SK-N-SH treated with all-trans-retinoic acid at 6 μM for 48 hours (cell line): ENCODE measurements around the gene PPP3CA.

Experiments used
- ATAC-seq: fragments of 200-7000 bp; cut with Tn5 transposase; 3 replicates; pipeline ENCODE4 v1.9.1; 2020; ENCODE audit warnings: mild to moderate bottlenecking, moderate library complexity
- ARNTL ChIP-seq: fragments of 450-650 bp; formaldehyde crosslinking; IDR thresholded peaks from 2 replicates; pipeline ENCODE4 v1.5.0; 2020; ENCODE audit warnings: low read depth, mild to moderate bottlenecking, moderate library complexity, borderline replicate concordance
- BACH2 ChIP-seq: fragments of 250-450 bp; sonication (Bioruptor Pico); IDR thresholded peaks from 2 replicates; pipeline ENCODE4 v1.9.0; 2021; ENCODE audit warnings: mild to moderate bottlenecking, borderline replicate concordance
- CSDC2 ChIP-seq: fragments of 250-450 bp; sonication (Bioruptor Pico); IDR thresholded peaks from 2 replicates; pipeline ENCODE4 v1.5.0; 2020; ENCODE audit warnings: mild to moderate bottlenecking, moderate library complexity
- CSRNP3 ChIP-seq: fragments of 250-450 bp; sonication (Bioruptor Pico); IDR thresholded peaks from 2 replicates; pipeline ENCODE4 v1.5.1; 2021; ENCODE audit warnings: mild to moderate bottlenecking, moderate library complexity
- ESRRG ChIP-seq: fragments of 250-450 bp; sonication (Bioruptor Pico); IDR thresholded peaks from 2 replicates; pipeline ENCODE4 v1.6.1; 2021; ENCODE audit warnings: mild to moderate bottlenecking
- GLIS3 ChIP-seq: fragments of 250-450 bp; sonication (Bioruptor Pico); IDR thresholded peaks from 2 replicates; pipeline ENCODE4 v1.5.0; 2020; ENCODE audit warnings: mild to moderate bottlenecking, moderate library complexity
- ISL1 ChIP-seq: fragments of 250-450 bp; sonication (Bioruptor Pico); IDR thresholded peaks from 2 replicates; pipeline ENCODE4 v2.1.2; 2022; ENCODE audit warnings: mild to moderate bottlenecking, moderate library complexity
- OSR1 ChIP-seq: fragments of 250-450 bp; sonication (Bioruptor Pico); IDR thresholded peaks from 2 replicates; pipeline ENCODE4 v1.8.0; 2022; ENCODE audit warnings: moderate library complexity, mild to moderate bottlenecking, inconsistent platforms
- POU6F1 ChIP-seq: fragments of 250-450 bp; sonication (Bioruptor Pico); IDR thresholded peaks from 2 replicates; pipeline ENCODE4 v1.8.0; 2021; ENCODE audit warnings: low read depth, mild to moderate bottlenecking, moderate library complexity, borderline replicate concordance
- PPARA ChIP-seq: fragments of 250-450 bp; sonication (Bioruptor Pico); IDR thresholded peaks from 2 replicates; pipeline ENCODE4 v1.5.0; 2020; ENCODE audit warnings: mild to moderate bottlenecking, borderline replicate concordance
- RARB ChIP-seq: fragments of 250-450 bp; sonication (Bioruptor Pico); IDR thresholded peaks from 2 replicates; pipeline ENCODE4 v1.8.0; 2021; ENCODE audit warnings: mild to moderate bottlenecking, moderate library complexity
- SNAI2 ChIP-seq: fragments of 250-450 bp; sonication (Bioruptor Pico); IDR thresholded peaks from 2 replicates; pipeline ENCODE4 v1.5.0; 2020; ENCODE audit warnings: mild to moderate bottlenecking, moderate library complexity
- TCF4 ChIP-seq: fragments of 250-450 bp; sonication (Bioruptor Pico); IDR thresholded peaks from 2 replicates; pipeline ENCODE4 v1.8.0; 2021; ENCODE audit warnings: mild to moderate bottlenecking, moderate library complexity, borderline replicate concordance
- TOX ChIP-seq: fragments of 250-450 bp; sonication (Bioruptor Pico); IDR thresholded peaks from 2 replicates; pipeline ENCODE4 v1.8.0; 2021; ENCODE audit warnings: mild to moderate bottlenecking, moderate library complexity, borderline replicate concordance
- TSHZ2 ChIP-seq: fragments of 250-450 bp; sonication (Bioruptor Pico); IDR thresholded peaks from 2 replicates; pipeline ENCODE4 v1.5.0; 2020; ENCODE audit warnings: mild to moderate bottlenecking, moderate library complexity
- ZC3H10 ChIP-seq: fragments of 250-450 bp; sonication (Bioruptor Pico); IDR thresholded peaks from 2 replicates; pipeline ENCODE4 v1.5.1; 2021; ENCODE audit warnings: mild to moderate bottlenecking, moderate library complexity
- ZFP3 ChIP-seq: fragments of 250-450 bp; sonication (Bioruptor Pico); IDR thresholded peaks from 2 replicates; pipeline ENCODE4 v1.5.0; 2020; ENCODE audit warnings: mild to moderate bottlenecking, moderate library complexity
- ZFP30 ChIP-seq: fragments of 450-650 bp; formaldehyde crosslinking; IDR thresholded peaks from 2 replicates; pipeline ENCODE4 v1.5.0; 2022; ENCODE audit warnings: mild to moderate bottlenecking, moderate library complexity
- ZNF565 ChIP-seq: fragments of 450-650 bp; formaldehyde crosslinking; conservative IDR thresholded peaks from 2 replicates; pipeline ENCODE4 v1.5.0; 2020; ENCODE audit warnings: low read depth, mild to moderate bottlenecking, moderate library complexity
- ZNF70 ChIP-seq: fragments of 450-650 bp; formaldehyde crosslinking; IDR thresholded peaks from 2 replicates; pipeline ENCODE4 v1.5.0; 2020; ENCODE audit warnings: mild to moderate bottlenecking, moderate library complexity
- ZNF8 ChIP-seq: fragments of 450-650 bp; formaldehyde crosslinking; IDR thresholded peaks from 2 replicates; pipeline ENCODE4 v1.5.0; 2020; ENCODE audit warnings: mild to moderate bottlenecking, moderate library complexity
- TF ChIP-seq, protein P1 (sequence below): fragments of 250-450 bp; sonication (Bioruptor Pico); IDR thresholded peaks from 2 replicates; pipeline ENCODE4 v1.8.0; 2020; ENCODE audit warnings: mild to moderate bottlenecking, moderate library complexity, borderline replicate concordance
- TF ChIP-seq, protein P2 (sequence below): fragments of 250-450 bp; sonication (Bioruptor Pico); IDR thresholded peaks from 2 replicates; pipeline ENCODE4 v1.5.1; 2020; ENCODE audit warnings: low read depth, mild to moderate bottlenecking, moderate library complexity

PPP3CA gene

GRCh38 chr4:101199507-101200285 lies 147.6 kb downstream of the PPP3CA start:
- peak; percentile 84 for ATAC-seq
- TF ChIP-seq ARNTL (CRISPR knock-in tag) (no peak), CSDC2 (CRISPR knock-in tag) (no peak), TCF4 (CRISPR knock-in tag) (no peak), BACH2 (CRISPR knock-in tag) (no peak), GLIS3 (no peak), ZFP3 (CRISPR knock-in tag) (no peak), POU6F1 (CRISPR knock-in tag) (no peak), OSR1 (CRISPR knock-in tag) (no peak), TOX (CRISPR knock-in tag) (no peak), ISL1 (CRISPR knock-in tag) (no peak), PPARA (CRISPR knock-in tag) (no peak), ZFP30 (no peak), ZNF565 (CRISPR knock-in tag) (no peak), SNAI2 (CRISPR knock-in tag) (no peak), RARB (no peak), ZC3H10 (CRISPR knock-in tag) (no peak)
- TF ChIP-seq, protein P1, sequence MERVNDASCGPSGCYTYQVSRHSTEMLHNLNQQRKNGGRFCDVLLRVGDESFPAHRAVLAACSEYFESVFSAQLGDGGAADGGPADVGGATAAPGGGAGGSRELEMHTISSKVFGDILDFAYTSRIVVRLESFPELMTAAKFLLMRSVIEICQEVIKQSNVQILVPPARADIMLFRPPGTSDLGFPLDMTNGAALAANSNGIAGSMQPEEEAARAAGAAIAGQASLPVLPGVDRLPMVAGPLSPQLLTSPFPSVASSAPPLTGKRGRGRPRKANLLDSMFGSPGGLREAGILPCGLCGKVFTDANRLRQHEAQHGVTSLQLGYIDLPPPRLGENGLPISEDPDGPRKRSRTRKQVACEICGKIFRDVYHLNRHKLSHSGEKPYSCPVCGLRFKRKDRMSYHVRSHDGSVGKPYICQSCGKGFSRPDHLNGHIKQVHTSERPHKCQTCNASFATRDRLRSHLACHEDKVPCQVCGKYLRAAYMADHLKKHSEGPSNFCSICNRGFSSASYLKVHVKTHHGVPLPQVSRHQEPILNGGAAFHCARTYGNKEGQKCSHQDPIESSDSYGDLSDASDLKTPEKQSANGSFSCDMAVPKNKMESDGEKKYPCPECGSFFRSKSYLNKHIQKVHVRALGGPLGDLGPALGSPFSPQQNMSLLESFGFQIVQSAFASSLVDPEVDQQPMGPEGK (CRISPR knock-in tag) = no peak
- TF ChIP-seq, protein P2, sequence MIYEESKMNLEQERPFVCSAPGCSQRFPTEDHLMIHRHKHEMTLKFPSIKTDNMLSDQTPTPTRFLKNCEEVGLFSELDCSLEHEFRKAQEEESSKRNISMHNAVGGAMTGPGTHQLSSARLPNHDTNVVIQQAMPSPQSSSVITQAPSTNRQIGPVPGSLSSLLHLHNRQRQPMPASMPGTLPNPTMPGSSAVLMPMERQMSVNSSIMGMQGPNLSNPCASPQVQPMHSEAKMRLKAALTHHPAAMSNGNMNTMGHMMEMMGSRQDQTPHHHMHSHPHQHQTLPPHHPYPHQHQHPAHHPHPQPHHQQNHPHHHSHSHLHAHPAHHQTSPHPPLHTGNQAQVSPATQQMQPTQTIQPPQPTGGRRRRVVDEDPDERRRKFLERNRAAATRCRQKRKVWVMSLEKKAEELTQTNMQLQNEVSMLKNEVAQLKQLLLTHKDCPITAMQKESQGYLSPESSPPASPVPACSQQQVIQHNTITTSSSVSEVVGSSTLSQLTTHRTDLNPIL (CRISPR knock-in tag) = no peak

- no peak for ATAC-seq
These were observed 148.5 kb downstream of the PPP3CA start for GRCh38 chr4:101198682-101199339.

More at GRCh38 chr4:101198682-101199339, 148.5 kb downstream of the PPP3CA start:
- TF ChIP-seq ZFP30 = no peak
- no peak for TF ChIP-seq ZNF565 (CRISPR knock-in tag)
- no peak for TF ChIP-seq ZNF70 (CRISPR knock-in tag)
- no peak for TF ChIP-seq TSHZ2 (CRISPR knock-in tag)
- no peak for TF ChIP-seq ARNTL (CRISPR knock-in tag)
- no peak for TF ChIP-seq TOX (CRISPR knock-in tag)
- no peak for TF ChIP-seq ZNF8 (CRISPR knock-in tag)
- TF ChIP-seq ESRRG = no peak
- TF ChIP-seq, protein P1 (CRISPR knock-in tag) = no peak
- TF ChIP-seq CSRNP3 (CRISPR knock-in tag) = no peak
- TF ChIP-seq, protein P2 (CRISPR knock-in tag) = no peak
- no peak for TF ChIP-seq GLIS3
- TF ChIP-seq POU6F1 (CRISPR knock-in tag) = no peak
- TF ChIP-seq OSR1 (CRISPR knock-in tag) = no peak
- no peak for TF ChIP-seq SNAI2 (CRISPR knock-in tag)
- no peak for TF ChIP-seq TCF4 (CRISPR knock-in tag)
